K562 (cell line): ENCODE results near the gene HPCAL1. TPM values are rescaled to one million over a fixed set of nuclear protein-coding genes. Genes with fewer than 3 reads are reported as not detected.

Experiments used
- DMBX1 ChIP-seq: fragments of 250-450 bp; sonication (Bioruptor Pico); IDR thresholded peaks from 2 replicates; pipeline ENCODE4 v1.8.0; 2022; ENCODE audit warnings: inconsistent platforms, mild to moderate bottlenecking, moderate library complexity, borderline replicate concordance
- MBD2 ChIP-seq: sonication (generic); IDR thresholded peaks from 2 replicates; pipeline ENCODE4 v1.6.1; 2016; ENCODE audit warnings: low read depth, borderline replicate concordance
- RAD51 ChIP-seq: fragments of 450-650 bp; IDR thresholded peaks from 2 replicates; pipeline ENCODE4 v1.7.1; 2016; ENCODE audit warnings: low read depth, mild to moderate bottlenecking, borderline replicate concordance
- SMAD3 ChIP-seq: fragments of 450-650 bp; formaldehyde crosslinking; conservative IDR thresholded peaks from 2 replicates; pipeline ENCODE4 v1.4.0; 2020; ENCODE audit warnings: mild to moderate bottlenecking
- ZNF134 ChIP-seq: fragments of 250-450 bp; sonication (Bioruptor Pico); conservative IDR thresholded peaks from 2 replicates; pipeline ENCODE4 v1.4.0; 2020
- ZNF274 ChIP-seq: IDR thresholded peaks from 2 replicates; pipeline ENCODE4 v1.6.1; 2011; ENCODE audit warnings: low read depth, mild to moderate bottlenecking, low read length, moderate library complexity, borderline replicate concordance
- ZNF41 ChIP-seq: fragments of 250-450 bp; sonication (Bioruptor Pico); conservative IDR thresholded peaks from 2 replicates; pipeline ENCODE4 v1.4.0; 2020; ENCODE audit warnings: mild to moderate bottlenecking
- ZNF444 ChIP-seq: fragments of 250-450 bp; sonication (Bioruptor Pico); IDR thresholded peaks from 2 replicates; pipeline ENCODE4 v1.4.0; 2020; ENCODE audit warnings: mild to moderate bottlenecking, moderate library complexity
- polyA plus RNA-seq, 8 experiments: library from polyadenylated mRNA; depleted of rRNA in 4 of 8; stranded (reverse) in 5 of 8; unstranded in 3 of 8; fragments of >200 nt; fragmentation: Nextera tagmentation in 2 of 8; fragmentation: Illumina TruSeq in 1 of 8; extraction: Ambion mirVana in 2 of 8; extraction: Trizol in 1 of 8; gene quantifications; 2 replicates each; pipeline versions ENCODE4 v1.2.1 to v1.2.3, GENCODE V29; 2011 to 2014; ENCODE audit warnings: inconsistent platforms in 1 of 8, missing spikeins in 1 of 8
- total RNA-seq, 7 experiments: library from RNA; depleted of rRNA in 6 of 7; stranded (reverse); fragments of >200 nt in 6 of 7; fragmentation: Illumina TruSeq in 2 of 7; extraction: Trizol in 2 of 7; gene quantifications; 2 replicates each; pipeline versions ENCODE4 v1.2.1 to v1.2.3, GENCODE V29; 2011 to 2021; ENCODE audit warnings: low replicate concordance in 1 of 7
- TF ChIP-seq, protein P1 (sequence below): fragments of 250-450 bp; sonication (Bioruptor Pico); IDR thresholded peaks from 2 replicates; pipeline ENCODE4 v1.4.0; 2020; ENCODE audit warnings: mild to moderate bottlenecking, moderate library complexity
- TF ChIP-seq, protein P2 (sequence below): fragments of 250-450 bp; sonication (Bioruptor Pico); IDR thresholded peaks from 2 replicates; pipeline ENCODE4 v1.9.0; 2021; ENCODE audit warnings: mild to moderate bottlenecking
- TF ChIP-seq, protein P3 (sequence below): fragments of 250-450 bp; sonication (Bioruptor Pico); IDR thresholded peaks from 2 replicates; pipeline ENCODE4 v1.8.0; 2021; ENCODE audit warnings: borderline replicate concordance, mild to moderate bottlenecking, moderate library complexity; ENCODE audit not compliant: poor library complexity, severe bottlenecking

Gene HPCAL1
- total and polyA plus RNA-seq, 9 of the 15 experiments (the other 6 are each of a cell fraction or from before 2014, with no cell fraction given): 2.7 to 65.5 (median 23.9) TPM

DNA sequence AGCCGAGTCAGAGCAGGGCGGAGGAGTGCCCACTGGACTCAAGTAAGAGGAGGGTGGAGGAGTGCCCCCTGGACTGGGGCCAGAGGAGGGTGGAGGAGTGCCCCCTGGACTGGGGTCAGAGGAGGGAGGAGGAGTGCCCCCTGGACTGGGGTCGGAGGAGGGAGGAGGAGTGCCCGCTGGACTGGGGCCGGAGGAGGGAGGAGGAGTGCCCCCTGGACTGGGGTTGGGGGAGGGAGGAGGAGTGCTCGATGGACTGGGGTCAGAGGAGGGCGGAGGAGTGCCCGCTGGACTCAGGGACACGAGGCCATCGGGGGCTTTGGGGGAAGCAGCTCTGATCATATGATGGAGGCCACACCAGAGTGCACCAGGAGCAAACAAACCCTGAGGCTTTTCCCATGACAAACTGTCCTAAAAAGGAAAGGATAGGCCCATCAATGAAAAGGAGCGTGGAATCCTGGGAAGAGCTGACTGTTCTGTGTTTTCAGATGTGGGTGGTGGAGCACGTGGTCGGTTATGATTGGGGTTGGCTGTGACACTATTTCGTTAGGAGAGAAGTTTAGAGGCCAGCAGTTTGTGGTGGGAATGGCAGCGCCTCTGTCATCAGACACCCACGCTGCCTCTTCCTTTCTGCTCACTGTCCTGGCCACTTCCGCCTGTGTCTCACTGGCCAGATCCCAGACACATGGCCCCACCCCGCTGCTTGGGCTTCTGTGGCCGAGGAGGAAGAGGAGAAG lies 24.5 kb upstream of the HPCAL1 start (continued):
- TF ChIP-seq, protein P1, sequence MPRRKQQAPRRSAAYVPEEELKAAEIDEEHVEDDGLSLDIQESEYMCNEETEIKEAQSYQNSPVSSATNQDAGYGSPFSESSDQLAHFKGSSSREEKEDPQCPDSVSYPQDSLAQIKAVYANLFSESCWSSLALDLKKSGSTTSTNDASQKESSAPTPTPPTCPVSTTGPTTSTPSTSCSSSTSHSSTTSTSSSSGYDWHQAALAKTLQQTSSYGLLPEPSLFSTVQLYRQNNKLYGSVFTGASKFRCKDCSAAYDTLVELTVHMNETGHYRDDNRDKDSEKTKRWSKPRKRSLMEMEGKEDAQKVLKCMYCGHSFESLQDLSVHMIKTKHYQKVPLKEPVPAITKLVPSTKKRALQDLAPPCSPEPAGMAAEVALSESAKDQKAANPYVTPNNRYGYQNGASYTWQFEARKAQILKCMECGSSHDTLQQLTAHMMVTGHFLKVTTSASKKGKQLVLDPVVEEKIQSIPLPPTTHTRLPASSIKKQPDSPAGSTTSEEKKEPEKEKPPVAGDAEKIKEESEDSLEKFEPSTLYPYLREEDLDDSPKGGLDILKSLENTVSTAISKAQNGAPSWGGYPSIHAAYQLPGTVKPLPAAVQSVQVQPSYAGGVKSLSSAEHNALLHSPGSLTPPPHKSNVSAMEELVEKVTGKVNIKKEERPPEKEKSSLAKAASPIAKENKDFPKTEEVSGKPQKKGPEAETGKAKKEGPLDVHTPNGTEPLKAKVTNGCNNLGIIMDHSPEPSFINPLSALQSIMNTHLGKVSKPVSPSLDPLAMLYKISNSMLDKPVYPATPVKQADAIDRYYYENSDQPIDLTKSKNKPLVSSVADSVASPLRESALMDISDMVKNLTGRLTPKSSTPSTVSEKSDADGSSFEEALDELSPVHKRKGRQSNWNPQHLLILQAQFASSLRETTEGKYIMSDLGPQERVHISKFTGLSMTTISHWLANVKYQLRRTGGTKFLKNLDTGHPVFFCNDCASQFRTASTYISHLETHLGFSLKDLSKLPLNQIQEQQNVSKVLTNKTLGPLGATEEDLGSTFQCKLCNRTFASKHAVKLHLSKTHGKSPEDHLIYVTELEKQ (CRISPR knock-in tag): no peak
- TF ChIP-seq ZNF41 (0 out of 2 replicates have a peak, but pooled peaks have one; percentile 11), SMAD3 (CRISPR knock-in tag) (peak; percentile 58), ZNF134 (CRISPR knock-in tag) (peak; percentile 63; the same call in 1 of the 2 replicates), RAD51 (peak; percentile 68), ZNF274 (no peak), DMBX1 (CRISPR knock-in tag) (peak; percentile 90), MBD2 (0 out of 2 replicates have a peak, but pooled peaks have one; percentile 33), ZNF444 (CRISPR knock-in tag) (peak; percentile 46; the same call in 1 of the 2 replicates)
- TF ChIP-seq, protein P2, sequence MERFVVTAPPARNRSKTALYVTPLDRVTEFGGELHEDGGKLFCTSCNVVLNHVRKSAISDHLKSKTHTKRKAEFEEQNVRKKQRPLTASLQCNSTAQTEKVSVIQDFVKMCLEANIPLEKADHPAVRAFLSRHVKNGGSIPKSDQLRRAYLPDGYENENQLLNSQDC: no peak
- TF ChIP-seq, protein P3, sequence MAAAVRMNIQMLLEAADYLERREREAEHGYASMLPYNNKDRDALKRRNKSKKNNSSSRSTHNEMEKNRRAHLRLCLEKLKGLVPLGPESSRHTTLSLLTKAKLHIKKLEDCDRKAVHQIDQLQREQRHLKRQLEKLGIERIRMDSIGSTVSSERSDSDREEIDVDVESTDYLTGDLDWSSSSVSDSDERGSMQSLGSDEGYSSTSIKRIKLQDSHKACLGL (CRISPR knock-in tag): peak; percentile 27
